Epithelial cell of prostate (primary cell): Measurements from ENCODE around the gene EIF4E2.
"Not testable (repeated sequence)": the region's sequence is repeated elsewhere in the genome, so short reads cannot be mapped to it uniquely, and the experiment has no call there.

Experiments used
- DNase-seq: peaks from one replicate; pipeline ENCODE4 v3.0.0-alpha.2; 2011; ENCODE audit warnings: low read depth, low spot score
- H3K27ac ChIP-seq: fragments of 450-650 bp; 2 replicates; pipeline ENCODE4 v1.5.1; 2017; ENCODE audit warnings: mild to moderate bottlenecking

The EIF4E2 gene

DNA sequence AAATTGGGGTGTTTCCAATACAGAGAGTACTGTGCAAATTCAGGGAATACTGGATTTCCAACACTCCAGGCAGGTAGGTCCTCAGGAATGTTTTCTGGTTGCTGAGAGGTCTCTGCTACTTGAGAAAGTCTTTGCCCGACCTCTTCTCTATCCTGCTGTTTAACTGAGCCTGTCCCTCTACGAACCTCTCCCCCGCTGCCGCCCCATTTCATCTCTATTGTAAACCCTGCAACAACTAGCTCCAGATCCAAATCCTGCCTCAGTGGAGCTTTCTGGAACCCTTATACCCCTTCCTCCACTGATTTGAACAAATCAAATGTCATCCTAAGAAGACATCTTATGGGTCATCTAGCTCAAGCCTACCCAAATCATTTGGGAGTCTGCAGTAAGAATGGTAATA lies 1.3 kb downstream of the EIF4E2 start:
- DNase-seq = no peak
- H3K27ac ChIP-seq = no peak overlapping the region

DNA sequence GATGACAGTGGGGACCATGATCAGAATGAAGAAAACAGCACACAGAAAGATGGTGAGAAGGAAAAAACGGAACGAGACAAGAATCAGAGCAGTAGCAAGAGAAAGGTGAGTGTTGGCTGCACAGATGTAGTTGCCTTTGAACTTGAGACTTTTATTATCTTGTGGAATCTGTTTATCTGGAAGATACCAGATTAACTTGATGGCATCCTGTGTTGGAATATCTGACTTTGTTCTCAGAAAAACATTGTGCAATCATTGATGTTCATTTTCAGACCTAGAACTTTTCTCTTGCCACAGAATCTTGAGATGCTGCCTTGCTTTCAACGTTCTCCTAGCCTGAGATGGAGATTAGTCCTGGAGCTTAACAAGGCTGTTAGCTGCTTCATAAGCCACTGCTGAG lies 5.9 kb downstream of the EIF4E2 start:
- DNase-seq = no peak
- H3K27ac ChIP-seq = no peak overlapping the region

DNA sequence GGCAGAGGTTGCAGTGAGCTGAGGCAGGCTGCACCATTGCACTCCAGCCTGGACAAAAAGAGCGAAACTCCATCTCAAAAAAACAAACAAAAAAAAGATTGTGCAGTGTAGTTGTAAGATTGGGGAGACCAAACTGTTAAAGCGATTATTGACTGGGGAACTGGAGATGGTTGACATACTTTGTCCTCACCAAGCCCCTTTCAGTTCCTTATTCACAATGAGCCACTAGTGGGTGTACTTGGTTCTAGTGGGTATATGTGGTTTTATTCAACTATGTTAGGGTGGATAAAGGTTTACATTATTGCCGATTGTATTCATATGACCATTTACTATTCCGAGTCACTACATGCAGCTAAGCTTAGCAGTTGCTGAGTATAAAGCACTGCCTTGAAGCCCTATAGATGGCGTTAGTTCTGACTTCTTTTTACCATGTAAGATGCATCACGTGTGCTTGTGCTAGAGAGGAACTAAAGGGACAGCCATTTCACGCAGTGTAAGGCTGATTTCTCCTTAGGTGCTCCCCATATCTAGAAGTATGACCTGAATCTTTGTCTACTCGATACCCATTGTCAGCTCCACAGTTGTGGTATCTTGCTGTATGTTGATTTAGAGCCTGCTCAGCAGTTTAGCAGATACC lies 12.1 kb downstream of the EIF4E2 start:
- DNase-seq = no peak
- peak overlapping the region; percentile 3 for H3K27ac ChIP-seq

DNA sequence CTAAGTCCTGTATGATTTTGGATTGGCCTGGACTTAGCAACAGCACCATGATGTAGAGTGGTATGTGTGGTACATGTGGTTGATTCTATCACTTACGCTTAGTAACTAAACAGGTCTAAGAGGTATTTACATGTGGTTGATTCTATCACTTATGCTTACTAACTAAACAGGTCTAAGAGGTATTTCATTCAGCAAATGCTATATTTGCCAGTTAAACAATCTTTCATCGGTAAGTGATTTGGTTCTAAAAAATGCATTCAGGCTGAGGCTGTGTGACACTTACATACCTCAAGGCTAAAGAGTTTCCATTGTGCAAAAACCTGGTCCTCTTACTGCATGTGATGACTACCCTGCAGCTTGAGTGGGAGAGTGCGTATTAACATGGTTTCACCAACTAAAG lies 13.1 kb downstream of the EIF4E2 start:
- peak overlapping the region; percentile 3 for H3K27ac ChIP-seq
- DNase-seq = peak; percentile 53

DNA sequence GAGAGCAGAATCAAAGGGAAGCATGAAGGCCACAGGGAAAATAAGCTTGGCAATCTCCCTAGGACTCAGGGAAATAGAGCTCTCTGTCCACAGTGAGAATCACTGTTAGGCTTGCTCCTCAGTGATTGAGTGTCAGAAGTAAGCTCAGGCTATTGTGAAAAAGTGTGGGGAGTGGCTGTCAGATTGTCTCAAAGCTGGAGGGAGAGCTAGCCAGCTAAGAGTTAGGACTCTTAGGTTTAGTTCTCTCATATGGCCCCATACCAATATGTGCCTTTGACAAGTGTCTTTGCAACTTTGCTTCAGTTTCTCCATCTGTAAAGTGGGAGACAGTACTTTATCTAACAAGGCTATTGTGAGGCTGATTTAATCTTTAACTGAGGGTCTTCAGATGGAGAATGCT lies 17.2 kb downstream of the EIF4E2 start:
- DNase-seq = no peak
- H3K27ac ChIP-seq = peak overlapping the region; percentile 50

DNA sequence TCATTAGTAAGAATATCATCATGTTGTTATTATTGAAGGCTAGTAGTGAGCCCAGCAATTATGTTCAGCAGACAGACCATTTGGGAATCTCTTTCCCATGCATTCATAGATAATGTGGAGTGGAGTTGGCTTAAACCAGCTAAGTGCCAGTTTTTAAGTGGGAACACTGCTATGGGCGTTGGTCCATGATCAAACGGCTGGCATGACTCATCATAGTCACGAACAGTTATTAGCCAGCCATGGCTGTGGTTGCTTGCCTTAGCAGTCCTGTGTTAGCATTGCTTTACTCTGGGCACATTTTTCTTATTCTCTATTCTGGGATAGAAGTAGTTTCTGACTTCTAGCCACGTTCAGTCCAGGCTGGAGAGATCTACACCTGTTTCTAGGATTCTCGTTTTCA lies 17.7 kb downstream of the EIF4E2 start:
- peak overlapping the region; percentile 50 for H3K27ac ChIP-seq
- no peak for DNase-seq

DNA sequence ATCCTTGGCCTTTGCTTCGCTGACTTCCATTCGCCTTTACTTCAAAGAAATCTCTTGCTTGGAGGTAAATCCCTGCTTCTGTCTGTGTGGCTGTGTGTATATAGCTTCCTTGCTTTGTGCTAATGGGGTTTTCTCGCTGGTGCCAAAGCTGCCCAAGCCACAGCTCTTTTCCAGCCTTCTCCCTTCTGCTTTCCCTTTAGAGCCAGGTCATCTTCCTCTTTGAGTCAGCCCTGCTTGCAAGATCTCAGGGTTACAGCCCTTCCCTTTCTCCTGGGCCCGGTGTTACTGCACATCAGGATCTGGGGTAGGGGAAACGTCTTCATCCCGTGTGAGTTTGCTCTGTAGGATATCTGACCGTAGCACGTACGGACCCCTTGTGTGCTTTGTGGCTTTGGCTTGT lies 19.1 kb downstream of the EIF4E2 start:
- no peak overlapping the region for H3K27ac ChIP-seq
- no peak for DNase-seq

DNA sequence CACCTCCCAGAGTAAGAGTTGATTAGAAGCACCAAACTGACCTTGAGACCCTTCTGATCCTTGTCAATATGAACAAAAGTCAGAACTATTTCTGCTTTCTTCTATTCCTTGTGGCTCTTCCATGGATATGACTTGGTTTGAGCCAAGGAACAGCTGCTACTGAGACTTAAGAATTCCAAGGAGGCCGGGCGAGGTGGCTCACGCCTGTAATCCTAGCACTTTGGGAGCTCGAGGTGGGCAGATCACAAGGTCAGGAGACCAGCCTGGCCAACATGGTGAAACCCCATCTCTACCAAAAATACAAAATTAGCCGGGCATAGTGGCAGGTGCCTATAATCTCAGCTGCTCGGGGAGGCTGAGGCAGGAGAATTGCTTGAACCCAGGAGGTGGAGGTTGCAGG lies 20.0 kb downstream of the EIF4E2 start:
- not testable (repeated sequence) for H3K27ac ChIP-seq, DNase-seq

DNA sequence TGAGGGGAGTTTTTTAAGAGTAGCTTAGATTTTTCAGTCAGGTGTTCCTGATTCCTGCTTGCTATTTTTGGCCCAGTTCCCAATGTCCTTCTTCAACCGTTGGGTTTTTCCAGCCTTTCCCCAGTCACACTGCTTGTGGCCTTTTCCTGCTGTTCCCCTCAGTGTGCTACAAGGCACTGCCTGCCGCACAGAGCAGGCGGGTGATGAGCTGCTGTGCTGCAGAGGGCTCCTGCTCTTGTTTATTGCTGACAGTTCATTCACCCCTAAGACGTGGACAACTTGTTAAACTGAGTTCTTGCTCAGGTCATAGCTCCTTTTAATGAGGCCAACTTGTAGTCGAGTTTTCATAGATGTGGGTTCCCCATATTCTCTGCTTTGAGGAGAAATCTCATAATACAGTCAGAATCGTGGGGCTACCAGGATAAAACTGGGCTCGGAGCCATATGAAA lies 20.6 kb downstream of the EIF4E2 start:
- H3K27ac ChIP-seq = no peak overlapping the region
- no peak for DNase-seq

DNA sequence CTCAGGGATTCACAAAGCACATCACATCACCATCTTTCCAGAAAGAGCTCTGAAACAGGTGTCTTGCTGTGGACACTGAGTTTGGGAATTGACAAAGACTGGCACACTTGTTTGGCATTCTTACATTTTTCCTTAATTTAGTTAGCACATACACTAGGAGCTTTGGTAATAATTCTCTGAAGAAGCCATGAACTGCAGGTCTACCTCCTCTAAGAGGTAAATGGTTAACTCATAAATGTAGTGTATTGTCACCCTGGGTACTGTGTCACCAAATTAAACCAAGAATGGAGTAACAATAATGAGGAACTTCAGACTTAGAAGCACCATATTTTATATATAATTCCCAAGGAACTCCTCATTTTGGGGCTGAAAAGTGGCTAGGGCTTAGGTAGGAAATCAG lies 22.6 kb downstream of the EIF4E2 start:
- H3K27ac ChIP-seq = no peak overlapping the region
- DNase-seq = no peak

DNA sequence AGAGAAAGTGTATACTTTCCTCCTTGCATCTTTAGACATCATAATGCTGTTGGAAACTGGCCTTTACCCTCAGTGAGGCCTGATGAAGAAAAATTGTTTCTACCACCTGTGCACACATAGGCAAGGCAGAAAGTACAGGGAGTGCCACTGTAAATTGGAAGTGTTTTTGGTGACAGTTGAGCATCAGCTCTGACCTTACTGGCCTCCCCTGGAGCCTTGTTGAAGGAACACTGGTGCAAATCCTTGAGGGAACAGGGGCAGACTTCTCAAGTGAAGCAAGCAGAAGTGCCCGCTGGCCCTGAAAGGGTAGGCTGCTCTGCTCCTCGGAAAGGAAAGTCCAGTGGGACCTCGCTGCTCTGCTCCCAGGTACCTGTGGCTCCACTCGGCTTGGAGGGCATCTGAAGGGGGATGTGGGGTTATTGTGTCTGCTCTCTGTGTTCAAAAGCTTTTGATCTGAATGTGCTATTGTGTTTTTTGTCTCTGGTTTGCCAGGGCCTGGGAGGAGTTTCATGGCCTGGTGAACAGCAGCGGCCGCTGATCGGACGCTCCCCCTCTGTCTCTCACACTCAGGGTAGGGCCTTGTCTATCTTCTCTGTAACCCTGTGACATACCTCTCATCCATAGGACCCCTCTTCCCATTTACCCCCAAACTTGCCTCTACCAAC lies 23.4 kb downstream of the EIF4E2 start:
- DNase-seq = no peak
- peak overlapping the region; percentile 9 for H3K27ac ChIP-seq

DNA sequence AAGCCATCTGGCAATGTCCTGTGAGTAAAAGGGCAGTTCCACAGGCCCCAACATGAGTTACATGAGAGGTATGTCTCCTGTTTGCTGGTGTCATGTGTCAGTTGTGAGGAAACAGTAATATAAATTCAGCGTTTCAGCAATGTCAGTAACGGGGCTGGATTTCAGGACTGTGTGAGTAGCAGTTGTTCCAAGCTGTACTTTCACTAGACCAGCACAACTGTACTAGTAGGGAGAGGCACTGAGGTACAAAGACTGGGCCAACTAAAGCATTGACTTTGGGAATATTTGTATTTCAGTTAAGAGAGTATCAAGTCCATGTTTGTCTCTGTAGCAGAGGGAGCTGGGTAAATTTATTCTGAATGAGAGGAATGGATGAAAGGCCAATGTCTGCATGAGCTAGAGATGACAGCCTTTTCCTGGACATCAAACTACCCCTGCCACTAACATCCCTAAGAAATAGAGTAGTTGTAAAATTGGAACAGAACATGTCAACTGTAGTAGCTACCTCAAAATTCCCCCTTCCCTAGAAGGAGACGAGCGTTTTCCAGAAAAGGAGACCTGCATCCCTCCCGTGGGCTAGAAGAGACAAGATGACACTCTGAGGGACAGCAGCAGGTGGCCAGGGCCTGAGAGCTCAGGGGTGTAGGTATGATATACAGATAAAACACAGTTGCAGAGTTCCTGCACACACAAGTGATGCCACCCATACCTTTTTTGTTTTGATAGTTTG lies 24.4 kb downstream of the EIF4E2 start:
- peak overlapping the region; percentile 9 for H3K27ac ChIP-seq
- no peak for DNase-seq

DNA sequence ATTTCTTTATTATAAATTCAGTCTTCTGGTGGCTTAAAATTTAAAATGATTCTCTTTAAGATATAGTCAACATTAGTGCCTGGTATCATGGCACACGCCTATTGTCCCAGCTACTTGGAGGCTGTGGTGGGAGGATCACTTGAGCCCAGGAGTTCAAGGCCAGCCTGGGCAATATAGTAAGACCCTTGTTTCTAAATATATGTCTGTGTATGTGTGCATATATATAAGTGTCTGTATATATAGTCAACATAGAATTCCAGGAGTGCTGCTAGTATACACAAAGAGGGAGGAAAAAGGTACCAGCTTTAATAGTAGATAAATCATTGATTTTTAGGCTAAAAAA lies 24.9 kb downstream of the EIF4E2 start:
- DNase-seq = no peak
- no peak overlapping the region for H3K27ac ChIP-seq

DNA sequence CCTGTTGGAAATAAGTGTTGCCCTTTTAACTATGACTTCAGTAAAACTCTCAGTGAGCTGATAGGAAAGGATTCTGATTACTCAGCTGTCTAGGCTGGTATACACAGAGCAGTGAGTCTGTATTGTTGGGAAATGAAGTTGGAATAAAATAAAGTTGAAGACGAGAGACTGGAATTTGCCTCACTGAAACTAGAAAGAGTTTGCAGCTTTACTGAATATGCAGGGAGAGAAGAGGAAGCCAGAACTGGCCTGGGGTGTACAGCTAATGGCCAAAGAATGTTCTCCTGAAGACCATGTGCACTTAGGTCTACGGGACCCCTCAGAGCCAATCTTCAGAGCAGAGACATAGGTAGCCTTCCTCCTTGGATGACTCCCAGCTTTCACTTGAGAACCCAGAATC lies 26.5 kb downstream of the EIF4E2 start:
- DNase-seq = no peak
- no peak overlapping the region for H3K27ac ChIP-seq

DNA sequence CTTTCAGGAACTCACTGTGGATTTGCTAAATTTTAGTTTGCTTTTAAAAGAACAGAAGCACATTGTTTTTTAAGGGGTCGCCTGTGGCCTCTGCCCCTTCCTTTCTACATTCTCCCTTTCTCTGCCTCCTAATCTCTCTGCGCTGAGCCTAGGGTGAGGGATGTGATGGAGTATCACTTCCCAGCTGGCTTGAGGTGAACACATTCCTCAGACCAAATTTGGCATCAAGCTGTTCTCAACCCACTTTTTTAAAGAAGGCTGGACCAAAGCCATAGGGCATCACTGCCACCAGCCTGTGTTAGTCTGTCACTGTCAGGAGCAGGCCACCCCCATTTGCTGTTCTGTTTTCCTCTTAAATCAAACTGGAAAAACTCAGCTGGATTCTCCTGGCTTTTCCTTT lies 27.4 kb downstream of the EIF4E2 start:
- DNase-seq = no peak
- H3K27ac ChIP-seq = no peak overlapping the region

DNA sequence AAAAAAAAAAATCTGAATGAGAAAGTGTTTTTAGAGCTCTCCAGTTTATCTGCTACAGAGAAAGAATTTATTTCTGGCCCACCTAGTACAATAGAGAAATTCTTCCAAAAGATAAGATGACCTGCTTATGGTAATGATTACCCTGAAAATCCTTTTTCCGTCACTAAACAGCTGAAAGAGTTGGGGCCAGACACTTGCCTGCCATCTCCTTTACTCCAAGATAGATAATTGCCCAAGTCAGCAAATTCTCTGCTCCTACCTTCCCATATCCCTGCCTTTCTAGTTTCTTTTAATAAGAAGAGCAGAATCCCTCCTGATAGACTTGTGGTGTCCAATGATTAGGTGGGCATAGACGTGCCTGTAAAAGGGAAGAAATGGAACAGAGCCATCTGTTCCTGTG lies 28.1 kb downstream of the EIF4E2 start:
- H3K27ac ChIP-seq = no peak overlapping the region
- DNase-seq = no peak

DNA sequence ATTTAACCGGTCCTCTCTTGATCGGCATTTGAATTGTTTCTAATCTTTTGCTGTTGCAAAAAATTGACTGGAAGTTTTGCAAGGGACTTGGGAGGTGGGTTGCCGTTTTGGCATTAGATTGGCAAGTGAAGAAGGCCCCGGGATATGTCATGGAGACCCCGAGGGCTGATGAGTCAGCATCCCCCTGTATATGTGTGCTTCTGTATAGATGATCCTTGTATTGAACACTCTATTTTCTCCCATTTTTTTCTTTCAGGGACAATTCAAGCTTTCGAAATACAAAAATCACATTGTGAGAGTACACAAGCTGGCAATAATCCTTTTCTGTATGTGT lies 30.1 kb downstream of the EIF4E2 start:
- H3K27ac ChIP-seq = no peak overlapping the region
- no peak for DNase-seq

DNA sequence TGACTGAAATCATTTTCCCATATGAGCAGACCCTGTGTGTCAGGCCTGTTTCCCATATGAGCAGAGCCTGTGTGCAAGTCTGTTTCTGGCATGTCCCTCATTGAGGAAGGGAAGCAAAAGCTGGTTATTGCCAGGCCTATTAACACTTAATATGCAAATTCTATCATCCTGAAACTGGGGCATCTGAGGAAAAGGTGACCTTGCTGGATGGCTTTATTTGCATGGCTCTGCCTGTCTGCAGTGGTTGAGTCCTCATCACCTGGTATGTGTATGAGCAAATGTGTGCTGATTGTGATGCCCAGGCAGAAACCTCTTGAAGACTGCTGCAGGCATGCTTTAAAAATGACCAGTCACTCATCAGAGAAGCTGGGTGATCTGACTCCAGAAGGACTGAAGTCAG lies 31.2 kb downstream of the EIF4E2 start:
- DNase-seq = no peak
- H3K27ac ChIP-seq = no peak overlapping the region

DNA sequence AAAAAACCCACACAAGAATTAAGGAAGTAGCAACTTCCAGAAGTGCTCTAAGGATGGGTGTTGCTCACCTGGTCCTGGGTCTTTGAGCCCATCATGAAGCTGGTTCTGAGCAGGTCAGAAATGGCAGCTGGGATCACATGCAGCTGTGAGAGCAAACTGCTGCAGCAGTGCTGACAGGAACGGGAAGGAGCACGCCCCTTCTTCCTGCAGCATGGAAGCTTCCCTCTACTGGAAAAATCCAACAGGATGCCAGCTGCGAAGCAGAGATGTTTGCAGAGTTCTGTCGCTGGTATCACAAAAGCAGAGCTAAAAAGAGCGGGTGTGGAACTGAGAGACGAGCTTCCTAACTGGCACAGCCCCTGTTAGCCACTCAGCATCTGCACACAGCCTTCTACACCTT lies 33.7 kb downstream of the EIF4E2 start:
- H3K27ac ChIP-seq = no peak overlapping the region
- DNase-seq = no peak

DNA sequence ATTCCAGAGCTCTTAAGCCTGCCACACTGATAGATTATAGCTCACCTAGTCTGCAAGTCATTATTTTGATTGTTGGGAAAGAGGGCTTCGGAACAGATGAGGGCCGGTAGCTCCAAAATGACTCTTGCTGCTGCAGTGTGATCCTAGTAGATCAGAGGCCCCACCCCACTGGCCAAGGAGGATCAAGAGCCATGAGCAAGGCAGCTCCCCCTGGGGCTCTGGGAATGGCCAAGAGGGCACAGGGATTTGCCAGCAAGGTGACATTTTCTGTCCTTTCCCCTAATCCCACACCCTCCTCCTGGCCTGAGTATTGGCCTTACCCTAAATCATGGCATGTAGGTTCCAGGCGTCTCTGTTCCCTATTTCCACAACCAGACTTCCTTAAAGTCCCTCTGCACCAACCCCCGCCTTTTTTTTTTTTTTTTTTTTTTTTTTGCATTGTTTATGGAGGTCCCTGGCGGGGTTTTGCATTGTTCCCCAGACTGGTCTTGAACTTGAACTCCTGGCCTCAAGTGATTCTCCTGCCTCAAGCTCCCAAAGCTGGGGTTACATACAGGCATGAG lies 36.5 kb downstream of the EIF4E2 start:
- no peak for DNase-seq
- no peak overlapping the region for H3K27ac ChIP-seq

DNA sequence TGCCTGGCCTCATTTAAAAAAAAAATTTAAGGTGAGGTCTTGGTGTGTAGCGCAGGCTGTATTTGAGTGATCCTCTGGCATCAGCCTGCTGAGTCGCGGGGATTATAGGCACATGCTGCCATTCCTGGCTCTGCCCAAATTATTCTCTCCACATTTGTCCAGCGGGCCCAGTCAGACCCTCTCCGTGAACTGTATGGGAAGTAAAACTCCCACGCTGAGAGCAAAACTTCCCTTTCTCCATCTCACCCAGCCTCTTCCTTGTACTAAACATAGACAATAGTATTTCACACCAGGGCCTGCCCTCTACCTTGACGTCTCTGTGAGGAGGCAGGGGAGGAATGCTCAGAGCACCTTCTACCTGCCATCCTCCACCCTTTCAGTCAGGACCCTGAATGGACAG lies 37.0 kb downstream of the EIF4E2 start:
- no peak overlapping the region for H3K27ac ChIP-seq

DNA sequence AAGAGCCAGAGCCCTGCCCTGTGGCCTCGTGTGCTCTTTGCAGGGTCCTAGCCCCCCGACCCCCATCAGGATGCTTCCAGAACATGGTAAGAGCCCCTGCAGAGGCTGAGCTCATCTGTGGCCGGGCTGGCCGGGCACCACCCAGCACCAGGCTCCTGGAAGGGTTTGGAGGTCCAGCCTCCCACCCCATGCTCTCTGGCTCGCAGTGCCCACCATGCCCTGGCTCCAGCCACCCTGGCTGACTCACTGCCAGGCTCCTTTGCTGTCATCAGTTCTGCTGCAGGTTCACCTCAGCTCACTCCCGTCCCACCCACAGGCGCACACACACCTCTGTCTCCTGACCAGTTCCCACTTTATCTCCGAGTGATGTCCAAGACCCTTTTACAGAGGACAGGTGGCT lies 37.5 kb downstream of the EIF4E2 start:
- no peak for DNase-seq
- no peak overlapping the region for H3K27ac ChIP-seq

More for the DNA sequence above, 37.0 kb downstream of the EIF4E2 start:
- no peak for DNase-seq
